HEK293T (cell line): Measurements from ENCODE around the gene CYGB.

Source experiments
- ARNT ChIP-seq: fragments of 450-650 bp; IDR thresholded peaks from 2 replicates; pipeline ENCODE4 v1.6.1; 2017; ENCODE audit warnings: mild to moderate bottlenecking
- BHLHE40 ChIP-seq: fragments of 450-650 bp; IDR thresholded peaks from 2 replicates; pipeline ENCODE4 v1.6.1; 2016; ENCODE audit warnings: mild to moderate bottlenecking, moderate library complexity, borderline replicate concordance
- ELF4 ChIP-seq: fragments of 450-650 bp; IDR thresholded peaks from 2 replicates; pipeline ENCODE4 v1.6.1; 2017; ENCODE audit warnings: antibody characterized with exemption
- FOXA1 ChIP-seq: fragments of 450-650 bp; IDR thresholded peaks from 2 replicates; pipeline ENCODE4 v1.6.1; 2016; ENCODE audit warnings: mild to moderate bottlenecking
- HDGF ChIP-seq: fragments of 450-650 bp; IDR thresholded peaks from 2 replicates; pipeline ENCODE4 v1.6.1; 2017; ENCODE audit warnings: antibody characterized with exemption, borderline replicate concordance
- NFRKB ChIP-seq: fragments of 450-650 bp; IDR thresholded peaks from 2 replicates; pipeline ENCODE4 v1.6.1; 2016; ENCODE audit warnings: mild to moderate bottlenecking, moderate library complexity
- PKNOX1 ChIP-seq: fragments of 450-650 bp; IDR thresholded peaks from 2 replicates; pipeline ENCODE4 v1.6.1; 2016
- SP1 ChIP-seq: fragments of 450-650 bp; IDR thresholded peaks from 2 replicates; pipeline ENCODE4 v1.6.1; 2017
- SUZ12 ChIP-seq: fragments of 450-650 bp; IDR thresholded peaks from 2 replicates; pipeline ENCODE4 v1.6.1; 2016; ENCODE audit warnings: mild to moderate bottlenecking
- TARDBP ChIP-seq: fragments of 450-650 bp; IDR thresholded peaks from 2 replicates; pipeline ENCODE4 v1.6.1; 2016
- ZNF384 ChIP-seq: fragments of 450-650 bp; IDR thresholded peaks from 2 replicates; pipeline ENCODE4 v1.6.1; 2016

GRCh38 chr17:76492989-76493501, 44.5 kb downstream of the CYGB start:
- TF ChIP-seq PKNOX1 (no peak), ZNF384 (no peak), TARDBP (no peak), SP1 (no peak), ARNT (no peak), SUZ12 (no peak), BHLHE40 (no peak), FOXA1 (no peak), NFRKB (no peak), HDGF (no peak), ELF4 (no peak)
